GM23248 (cell line): ENCODE results near the gene SRRM1.

Experiments
- EZH2 ChIP-seq: fragments of 200-600 bp; sonication (generic); IDR thresholded peaks from 2 replicates; pipeline ENCODE4 v1.6.1; 2018; ENCODE audit warnings: antibody characterized with exemption, mild to moderate bottlenecking; ENCODE audit not compliant: insufficient read depth, poor library complexity, severe bottlenecking
- EZH2phosphoT487 ChIP-seq: fragments of 200-600 bp; sonication (generic); IDR thresholded peaks from 2 replicates; pipeline ENCODE4 v1.6.1; 2018; ENCODE audit warnings: antibody characterized with exemption, moderate library complexity, mild to moderate bottlenecking, low read depth; ENCODE audit not compliant: insufficient read depth

GRCh38 chr1:24691051-24691450, 47.9 kb downstream of the SRRM1 start:
- TF ChIP-seq EZH2 (no peak), EZH2phosphoT487 (no peak)
